KMS-11 (cell line): Measurements from ENCODE around the gene NEK1.

Source experiments
- H2AFZ ChIP-seq: fragments of 200-600 bp; sonication (generic); 2 replicates; pipeline ENCODE4 v1.6.1; 2016; ENCODE audit warnings: antibody characterized with exemption, mixed run types, low read depth
- H3K27ac ChIP-seq: fragments of 200-600 bp; sonication (generic); 2 replicates; pipeline ENCODE4 v1.6.1; 2016; ENCODE audit warnings: mild to moderate bottlenecking, mixed run types
- H3K27me3 ChIP-seq: fragments of 200-600 bp; sonication (generic); 2 replicates; pipeline ENCODE4 v1.6.1; 2017; ENCODE audit warnings: mild to moderate bottlenecking, low read depth, mixed run types, moderate library complexity; ENCODE audit not compliant: insufficient read depth
- H3K36me3 ChIP-seq: fragments of 200-600 bp; sonication (generic); 2 replicates; pipeline ENCODE4 v1.6.1; 2017; ENCODE audit warnings: mild to moderate bottlenecking, mixed run types; ENCODE audit not compliant: insufficient read depth
- H3K4me1 ChIP-seq: fragments of 200-600 bp; sonication (generic); 2 replicates; pipeline ENCODE4 v1.6.1; 2016; ENCODE audit warnings: mild to moderate bottlenecking, low read depth, mixed run types; ENCODE audit not compliant: poor library complexity, severe bottlenecking
- H3K4me2 ChIP-seq: fragments of 200-600 bp; sonication (generic); 2 replicates; pipeline ENCODE4 v1.7.0; 2016; ENCODE audit warnings: mild to moderate bottlenecking, mixed run types
- H3K4me3 ChIP-seq: fragments of 200-600 bp; sonication (generic); IDR thresholded peaks from 2 replicates; pipeline ENCODE4 v1.6.1; 2017; ENCODE audit warnings: low read depth, low read length, mixed read lengths; ENCODE audit not compliant: insufficient read depth
- H3K79me2 ChIP-seq: fragments of 200-600 bp; sonication (generic); 2 replicates; pipeline ENCODE4 v1.6.1; 2016; ENCODE audit warnings: low read depth, mixed run types; ENCODE audit not compliant: insufficient read depth
- H3K9ac ChIP-seq: fragments of 200-600 bp; sonication (generic); 2 replicates; pipeline ENCODE4 v1.6.1; 2016; ENCODE audit warnings: mild to moderate bottlenecking, mixed run types
- H4K20me1 ChIP-seq: fragments of 200-600 bp; sonication (generic); 2 replicates; pipeline ENCODE4 v1.6.1; 2016; ENCODE audit warnings: mild to moderate bottlenecking, mixed run types; ENCODE audit not compliant: insufficient read depth
- CTCF ChIP-seq: fragments of 200-600 bp; sonication (generic); conservative IDR thresholded peaks from 2 replicates; pipeline ENCODE4 v1.6.1; 2017; ENCODE audit warnings: low read depth, mild to moderate bottlenecking, antibody characterized with exemption, low read length, moderate library complexity, mixed read lengths

Gene NEK1

GRCh38 chr4:169611157-169611556, 1.2 kb downstream of the NEK1 start:
- H3K4me1 ChIP-seq = peaks cover 33% of the 10 kb centered on the region
- H3K36me3 ChIP-seq = no peaks in the 10 kb centered on the region
- peaks cover 34% of the 10 kb centered on the region for H3K79me2 ChIP-seq
- H3K9ac ChIP-seq = peak overlapping the region; percentile 93
- H3K27ac ChIP-seq = peak overlapping the region; percentile 97; the same call in 1 of the 2 replicates
- peak overlapping the region; percentile 93 for H3K4me2 ChIP-seq
- TF ChIP-seq CTCF = no peak
- no peaks in the 10 kb centered on the region for H3K27me3 ChIP-seq
- H2AFZ ChIP-seq = peak overlapping the region; percentile 62
- no peak overlapping the region for H3K4me3 ChIP-seq
- H4K20me1 ChIP-seq = no peaks in the 10 kb centered on the region

GRCh38 chr4:169604903-169605331, 7.5 kb downstream of the NEK1 start:
- Histone ChIP-seq H3K27ac (peak overlapping the region; percentile 71), H3K36me3 (no peaks in the 10 kb centered on the region), H4K20me1 (no peaks in the 10 kb centered on the region), H3K79me2 (peaks cover 29% of the 10 kb centered on the region; the same call in 1 of the 2 replicates), H3K4me2 (peak overlapping the region; percentile 55), H3K4me1 (peaks cover 36% of the 10 kb centered on the region), H2AFZ (no peak overlapping the region), H3K27me3 (no peaks in the 10 kb centered on the region), H3K9ac (peak overlapping the region; percentile 40), H3K4me3 (no peak overlapping the region)
- no peak for TF ChIP-seq CTCF

GRCh38 chr4:169604131-169604900, 8.1 kb downstream of the NEK1 start:
- peaks cover 24% of the 10 kb centered on the region; the same call in 1 of the 2 replicates for H3K79me2 ChIP-seq
- no peak overlapping the region for H3K4me3 ChIP-seq
- peak overlapping the region; percentile 71 for H3K27ac ChIP-seq
- no peak for TF ChIP-seq CTCF
- peaks cover 30% of the 10 kb centered on the region for H3K4me1 ChIP-seq
- no peaks in the 10 kb centered on the region for H3K36me3 ChIP-seq
- H2AFZ ChIP-seq = no peak overlapping the region
- no peaks in the 10 kb centered on the region for H3K27me3 ChIP-seq
- H3K9ac ChIP-seq = peak overlapping the region; percentile 40
- H4K20me1 ChIP-seq = no peaks in the 10 kb centered on the region
- peak overlapping the region; percentile 55 for H3K4me2 ChIP-seq

- no peaks in the 10 kb centered on the region for H4K20me1 ChIP-seq
- TF ChIP-seq CTCF = no peak
- peaks cover 28% of the 10 kb centered on the region for H3K4me1 ChIP-seq
- H2AFZ ChIP-seq = no peak overlapping the region
- no peaks in the 10 kb centered on the region for H3K27me3 ChIP-seq
- no peak overlapping the region for H3K9ac ChIP-seq
- no peak overlapping the region for H3K4me3 ChIP-seq
- H3K36me3 ChIP-seq = no peaks in the 10 kb centered on the region
- H3K79me2 ChIP-seq = peaks cover 19% of the 10 kb centered on the region; the same call in 1 of the 2 replicates
- H3K27ac ChIP-seq = no peak overlapping the region
- H3K4me2 ChIP-seq = no peak overlapping the region
These were observed 9.1 kb downstream of the NEK1 start for GRCh38 chr4:169603312-169603711.
